Neural crest cell (in vitro differentiated cells): ENCODE measurements around the gene RPL6. TPM values are rescaled to one million over a fixed set of nuclear protein-coding genes. Genes with fewer than 3 reads are reported as not detected.

ENCODE experiments used
- total RNA-seq: library from RNA; stranded (reverse); gene quantifications from 2 replicates; pipeline ENCODE4 v1.2.1, GENCODE V29; 2021

Gene RPL6
- total RNA-seq, 1 donor from 2014 or later = 1,997 TPM

Other genes starting within 250 kb of the RPL6 start
- gene HECTD4, start 27.2 kb downstream of the RPL6 start, total RNA-seq = 47.8 and 49.4 TPM in 2 replicates
- gene PTPN11, start 9.3 kb upstream of the RPL6 start, total RNA-seq = 91.8 and 92.1 TPM in 2 replicates